Immature natural killer cell (primary cell): ENCODE results near the gene SMARCA4. TPM values are rescaled to one million over a fixed set of nuclear protein-coding genes. Genes with fewer than 3 reads are reported as not detected.
"Not testable (repeated sequence)": the region's sequence is repeated elsewhere in the genome, so short reads cannot be mapped to it uniquely, and the experiment has no call there.

Experiments used
- DNase-seq, 3 donors: peaks; one replicate each; pipeline ENCODE4 v3.0.0; 2022; ENCODE audit warnings: mixed read lengths in 1 of 3
- H3K27ac Mint-ChIP-seq, 6 donors: one replicate each; pipeline ENCODE4 v1.8.0; 2020; ENCODE audit warnings: mixed read lengths in 6 of 6, mild to moderate bottlenecking in 5 of 6, inconsistent platforms in 4 of 6, moderate library complexity in 3 of 6
- H3K27me3 Mint-ChIP-seq, 3 donors: one replicate each; pipeline ENCODE4 v1.8.0; 2020 to 2021; ENCODE audit warnings: low read depth in 3 of 3, mild to moderate bottlenecking in 3 of 3, mixed read lengths in 3 of 3, moderate library complexity in 3 of 3, inconsistent platforms in 1 of 3
- H3K36me3 Mint-ChIP-seq, 3 donors: one replicate each; pipeline ENCODE4 v1.8.0; 2020; ENCODE audit warnings: mixed read lengths in 3 of 3, inconsistent platforms in 2 of 3, mild to moderate bottlenecking in 2 of 3
- H3K4me1 Mint-ChIP-seq, 2 donors: one replicate each; pipeline ENCODE4 v1.8.0; 2020; ENCODE audit warnings: inconsistent platforms in 2 of 2, mild to moderate bottlenecking in 2 of 2, mixed read lengths in 2 of 2, moderate library complexity in 1 of 2
- H3K4me3 Mint-ChIP-seq, 5 donors: one replicate each; pipeline ENCODE4 v1.8.0; 2020; ENCODE audit warnings: mild to moderate bottlenecking in 5 of 5, mixed read lengths in 5 of 5, inconsistent platforms in 3 of 5, moderate library complexity in 3 of 5
- H3K9me3 Mint-ChIP-seq, 6 donors: one replicate each; pipeline ENCODE4 v1.8.0; 2020; ENCODE audit warnings: mild to moderate bottlenecking in 6 of 6, mixed read lengths in 6 of 6, inconsistent platforms in 4 of 6, moderate library complexity in 3 of 6
- polyA plus RNA-seq, 3 donors: library from polyadenylated mRNA; unstranded; fragments of 300-500 nt; fragmentation: Illumina TruSeq; gene quantifications; one replicate each; pipeline ENCODE4 v1.2.3, GENCODE V29; 2021

SMARCA4 gene
- polyA plus RNA-seq, 3 donors from 2014 or later = 1.7 to 23.8 (median 6.6) TPM

GRCh38 chr19:10921910-10922637 is 38.8 kb upstream of the SMARCA4 start:
- Mint-ChIP-seq H3K4me3 (no peak overlapping the region), H3K36me3 (peaks cover 0 to 8% (median 0%) of the 10 kb centered on the region in 3 donors), H3K27ac (no peak overlapping the region), H3K4me1 (peaks cover under 1% of the 10 kb centered on the region in 2 donors), H3K27me3 (peaks cover 0 to 2% (median under 1%) of the 10 kb centered on the region in 3 donors), H3K9me3 (no peaks in the 10 kb centered on the region)
- no peak for DNase-seq

- H3K9me3 Mint-ChIP-seq = no peaks in the 10 kb centered on the region
- H3K27ac Mint-ChIP-seq = no peak overlapping the region
- peaks cover 0 to 4% (median 2%) of the 10 kb centered on the region in 3 donors for H3K27me3 Mint-ChIP-seq
- H3K36me3 Mint-ChIP-seq = peaks cover 0 to 8% (median 0%) of the 10 kb centered on the region in 3 donors
- no peak overlapping the region for H3K4me3 Mint-ChIP-seq
- no peak for DNase-seq
- peaks cover 6% of the 10 kb centered on the region in 2 donors for H3K4me1 Mint-ChIP-seq
These were observed 38.2 kb upstream of the SMARCA4 start for GRCh38 chr19:10922638-10923014.

DNA sequence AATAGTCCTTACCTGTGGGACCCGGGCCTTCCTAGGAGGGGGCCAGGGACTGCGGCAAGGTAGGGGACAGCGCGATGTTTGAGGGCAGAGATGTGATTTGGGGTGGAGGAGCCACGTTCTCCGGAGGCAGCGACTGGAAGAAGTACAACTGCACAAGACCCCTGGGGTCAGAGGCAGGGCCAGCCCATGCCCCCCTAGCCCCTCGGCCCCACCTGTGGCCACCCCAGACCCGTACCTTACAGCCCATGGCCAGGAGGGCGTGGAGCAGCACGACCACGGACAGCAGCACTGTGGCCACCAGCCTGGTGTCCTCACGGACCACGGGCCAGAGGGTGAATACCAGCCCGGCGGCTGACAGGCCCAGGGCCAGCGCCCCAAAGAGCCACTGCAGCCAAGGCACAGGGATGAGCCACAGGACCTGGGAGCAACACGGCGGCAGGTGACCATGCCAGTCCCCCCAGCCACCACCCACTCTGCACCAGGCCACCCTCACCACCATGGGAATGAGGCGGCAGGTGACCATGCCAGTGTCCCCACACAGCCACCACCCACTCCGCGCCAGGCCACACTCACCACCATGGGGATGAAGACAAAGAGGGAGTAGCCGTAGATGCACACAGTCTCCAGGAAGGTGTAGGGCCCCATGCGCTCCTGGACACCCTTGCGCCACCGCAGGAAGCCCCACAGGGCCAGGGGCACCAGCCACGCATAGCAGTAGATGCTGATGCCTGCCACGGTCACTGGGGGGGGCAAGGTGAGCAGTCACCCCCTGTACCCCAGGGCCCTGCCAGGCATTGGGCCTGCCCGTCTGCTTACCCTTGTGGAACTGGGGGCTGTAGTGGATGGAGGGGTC is 37.3 kb upstream of the SMARCA4 start:
- no peak overlapping the region for H3K27ac Mint-ChIP-seq
- peaks cover 11% of the 10 kb centered on the region in 2 donors for H3K4me1 Mint-ChIP-seq
- H3K36me3 Mint-ChIP-seq = peaks cover 0 to 8% (median 0%) of the 10 kb centered on the region in 3 donors
- H3K4me3 Mint-ChIP-seq = no peak overlapping the region
- no peak for DNase-seq
- H3K27me3 Mint-ChIP-seq = peaks cover 4% of the 10 kb centered on the region in 3 donors
- no peaks in the 10 kb centered on the region for H3K9me3 Mint-ChIP-seq

DNA sequence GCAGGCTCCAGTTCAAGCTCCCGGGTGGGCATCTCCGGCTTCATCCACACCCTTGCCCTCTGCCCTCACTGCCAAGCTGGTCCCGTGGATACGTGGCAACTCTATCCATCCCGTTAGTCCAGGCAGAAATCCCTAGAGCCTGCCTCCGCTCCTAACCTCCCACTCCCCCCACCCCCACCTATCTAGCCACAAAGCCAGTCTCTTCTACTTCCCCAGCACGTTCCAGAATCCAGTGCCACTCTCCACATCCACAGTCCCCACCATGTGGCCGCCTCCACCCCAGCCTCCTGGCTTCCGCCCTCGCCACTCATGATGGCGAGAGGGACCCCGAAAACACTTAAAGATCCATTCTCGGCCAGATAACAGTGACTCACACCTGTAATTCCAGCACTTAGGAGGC is 36.2 kb upstream of the SMARCA4 start:
- peaks cover 0 to 8% (median 0%) of the 10 kb centered on the region in 3 donors for H3K36me3 Mint-ChIP-seq
- DNase-seq = no peak
- H3K4me1 Mint-ChIP-seq = peaks cover 15 to 17% of the 10 kb centered on the region in 2 donors
- no peak overlapping the region for H3K27ac Mint-ChIP-seq
- H3K9me3 Mint-ChIP-seq = no peaks in the 10 kb centered on the region
- H3K4me3 Mint-ChIP-seq = no peak overlapping the region
- H3K27me3 Mint-ChIP-seq = peaks cover 4 to 7% (median 5%) of the 10 kb centered on the region in 3 donors

- Mint-ChIP-seq H3K36me3 (peaks cover 0 to 5% (median 0%) of the 10 kb centered on the region in 3 donors), H3K4me3 (peak overlapping the region; percentile 90 to 94 (median 93)), H3K4me1 (peaks cover 28 to 29% of the 10 kb centered on the region in 2 donors), H3K27me3 (peaks cover 3 to 7% (median 4%) of the 10 kb centered on the region in 3 donors), H3K27ac (peak overlapping the region; percentile 77 to 91 (median 90)), H3K9me3 (no peaks in the 10 kb centered on the region)
- DNase-seq = no peak
These were observed 32.9 kb upstream of the SMARCA4 start for GRCh38 chr19:10927730-10928562.

GRCh38 chr19:10928563-10929401 is 32.0 kb upstream of the SMARCA4 start, which contains the start of the genes TIMM29 and YIPF2:
TSS of gene TIMM29 (plus strand) at chr19:10928811. CDS start at chr19:10928823, 12 bp downstream.
TSS of gene YIPF2 (minus strand) at chr19:10928639. CDS start at chr19:10928410, 229 bp downstream.
- peak; percentile 87 to 91 (median 90) for DNase-seq
- Mint-ChIP-seq H3K36me3 (peaks cover 0 to 5% (median 0%) of the 10 kb centered on the region in 3 donors), H3K9me3 (no peaks in the 10 kb centered on the region), H3K4me3 (peak within 1 kb of the TSS; percentile 90 to 94 (median 93)), H3K4me1 (peaks cover 28 to 29% of the 10 kb centered on the region in 2 donors), H3K27me3 (peaks cover 3 to 7% (median 4%) of the 10 kb centered on the region in 3 donors), H3K27ac (peak within 1 kb of the TSS; percentile 77 to 92 (median 90))

DNA sequence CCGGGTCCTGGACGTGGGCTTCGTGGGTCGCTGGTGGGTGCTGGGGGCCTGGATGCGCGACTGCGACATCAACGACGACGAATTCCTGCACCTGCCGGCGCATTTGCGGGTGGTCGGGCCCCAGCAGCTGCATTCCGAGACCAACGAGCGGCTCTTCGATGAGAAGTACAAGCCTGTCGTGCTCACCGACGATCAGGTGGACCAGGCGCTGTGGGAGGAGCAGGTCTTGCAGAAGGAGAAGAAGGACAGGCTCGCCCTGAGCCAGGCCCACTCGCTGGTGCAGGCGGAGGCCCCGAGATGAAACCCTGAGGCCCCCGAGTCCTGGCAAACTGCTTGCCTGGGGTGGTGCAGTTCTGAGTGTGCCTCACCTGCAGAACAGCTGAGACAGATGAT is 31.4 kb upstream of the SMARCA4 start:
- no peak for DNase-seq
- Mint-ChIP-seq H3K4me1 (peaks cover 28 to 29% of the 10 kb centered on the region in 2 donors), H3K4me3 (peak overlapping the region; percentile 73 to 94 (median 82)), H3K27ac (peak overlapping the region in 4 of 6 donors; percentile 64 to 83 (median 68)), H3K9me3 (no peaks in the 10 kb centered on the region), H3K36me3 (peaks cover 0 to 5% (median 0%) of the 10 kb centered on the region in 3 donors), H3K27me3 (peaks cover 3 to 7% (median 4%) of the 10 kb centered on the region in 3 donors)

DNA sequence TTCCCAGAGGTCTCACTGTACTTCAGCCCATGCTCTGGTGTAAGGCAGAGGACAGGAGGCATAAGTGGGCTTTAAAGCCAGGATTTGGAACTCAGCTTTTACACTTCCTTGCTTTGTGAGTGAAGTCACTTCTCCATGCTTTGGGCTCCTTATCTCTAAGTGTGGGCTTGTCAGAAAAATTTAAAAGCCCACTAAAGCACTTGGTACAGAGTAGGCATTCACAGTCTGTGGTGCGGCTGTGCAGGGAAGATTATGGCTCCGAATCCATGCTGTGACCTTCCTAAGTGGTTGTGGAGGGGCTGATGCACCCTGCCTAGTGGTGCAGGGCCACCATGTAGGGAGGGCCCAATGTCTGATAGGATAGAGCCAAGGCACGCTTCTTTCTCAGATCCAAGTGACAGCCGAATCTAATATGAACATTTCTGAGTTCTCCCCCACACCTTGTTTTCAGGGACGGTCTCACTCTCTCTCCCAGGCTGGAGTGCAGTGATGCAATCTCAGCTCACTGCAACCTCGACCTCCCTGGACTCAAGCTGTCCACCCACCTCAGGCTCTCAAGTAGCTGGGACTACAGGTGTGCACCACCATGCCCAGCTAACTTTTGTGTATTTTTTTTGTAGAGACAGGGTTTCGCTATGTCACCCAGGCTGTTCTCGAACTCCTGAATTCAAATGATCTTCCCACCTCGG is 25.3 kb upstream of the SMARCA4 start:
- Mint-ChIP-seq H3K36me3 (no peaks in the 10 kb centered on the region), H3K4me1 (peaks cover 10 to 14% of the 10 kb centered on the region in 2 donors), H3K27me3 (no peaks in the 10 kb centered on the region), H3K9me3 (no peaks in the 10 kb centered on the region), H3K4me3 (no peak overlapping the region), H3K27ac (no peak overlapping the region)
- no peak for DNase-seq

DNA sequence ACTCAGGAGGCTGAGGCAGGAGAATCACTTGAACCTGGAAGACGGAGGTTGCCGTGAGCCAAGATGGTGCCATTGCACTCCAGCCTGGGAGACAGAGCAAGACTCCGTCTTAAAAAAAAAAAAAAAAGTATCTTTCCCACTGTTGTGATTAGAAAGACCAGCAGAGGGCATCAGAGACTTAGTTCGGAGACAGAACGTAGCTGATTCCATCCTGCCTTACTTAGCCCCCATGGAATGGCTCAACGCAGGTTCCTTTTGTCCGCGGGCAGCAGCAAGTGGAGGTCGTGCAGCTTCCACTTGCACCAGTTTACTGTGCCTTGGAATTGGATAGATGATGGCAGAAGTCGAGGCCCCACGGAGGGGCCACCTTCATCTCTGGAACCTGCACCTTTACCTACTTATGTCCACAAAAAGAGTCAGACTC is 24.2 kb upstream of the SMARCA4 start:
- Mint-ChIP-seq H3K27me3 (no peaks in the 10 kb centered on the region), H3K9me3 (no peaks in the 10 kb centered on the region), H3K27ac (no peak overlapping the region), H3K4me3 (no peak overlapping the region), H3K36me3 (no peaks in the 10 kb centered on the region), H3K4me1 (peaks cover 6 to 10% of the 10 kb centered on the region in 2 donors)
- DNase-seq = peak; percentile 47 to 56 (median 53)

GRCh38 chr19:10941649-10942048 is 19.2 kb upstream of the SMARCA4 start:
- H3K4me1 Mint-ChIP-seq, H3K27ac Mint-ChIP-seq, H3K9me3 Mint-ChIP-seq, H3K36me3 Mint-ChIP-seq, DNase-seq, H3K27me3 Mint-ChIP-seq, H3K4me3 Mint-ChIP-seq: not testable (repeated sequence)

DNA sequence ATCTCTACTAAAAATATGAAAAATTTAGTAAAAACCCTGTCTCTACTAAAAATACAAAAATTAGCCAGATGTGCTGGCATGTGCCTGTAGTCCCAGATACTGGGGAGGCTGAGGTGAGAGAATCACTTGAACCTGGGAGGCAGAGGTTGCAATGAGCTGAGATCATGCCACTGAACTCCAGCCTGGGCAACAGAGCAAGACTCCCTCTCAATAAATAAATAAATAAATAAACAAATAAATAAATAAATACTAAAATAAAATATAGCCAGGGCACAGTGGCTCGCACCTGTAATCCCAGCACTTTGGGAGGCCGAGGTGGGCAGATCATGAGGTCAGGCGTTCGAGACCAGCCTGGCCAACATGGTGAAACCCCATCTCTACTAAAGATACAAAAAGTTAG is 17.4 kb upstream of the SMARCA4 start:
- H3K4me3 Mint-ChIP-seq, H3K4me1 Mint-ChIP-seq, DNase-seq, H3K27ac Mint-ChIP-seq, H3K9me3 Mint-ChIP-seq, H3K27me3 Mint-ChIP-seq, H3K36me3 Mint-ChIP-seq: not testable (repeated sequence)

DNA sequence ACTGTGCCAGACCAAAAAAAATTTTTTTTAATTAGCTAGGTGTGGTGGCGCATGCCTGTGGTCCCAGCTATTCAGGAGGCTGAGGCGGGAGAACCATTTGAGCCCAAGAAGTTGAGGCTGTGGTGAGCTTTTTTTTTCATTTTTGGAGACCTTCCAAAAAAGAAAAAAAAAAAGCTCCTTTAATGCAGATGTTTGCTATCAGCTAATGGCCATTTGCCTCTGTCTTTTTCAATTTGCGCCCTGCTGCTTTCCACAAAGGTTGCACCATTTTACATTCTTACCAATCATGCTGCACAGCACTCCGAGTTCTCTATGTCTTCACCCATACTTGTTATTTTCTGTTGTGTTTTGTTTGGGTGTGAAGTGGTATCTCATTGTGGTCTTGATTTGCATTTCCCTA is 15.6 kb upstream of the SMARCA4 start:
- Mint-ChIP-seq H3K27ac (no peak overlapping the region), H3K36me3 (no peaks in the 10 kb centered on the region), H3K4me1 (peaks cover 4 to 6% of the 10 kb centered on the region in 2 donors), H3K27me3 (no peaks in the 10 kb centered on the region), H3K9me3 (no peaks in the 10 kb centered on the region), H3K4me3 (no peak overlapping the region)
- DNase-seq = no peak
